Hepatocyte (in vitro differentiated cells): ENCODE measurements around the gene SHCBP1L.

Source experiments
- EZH2 ChIP-seq: fragments of 200-600 bp; sonication (generic); IDR thresholded peaks from 2 replicates; pipeline ENCODE4 v1.6.1; 2016; ENCODE audit warnings: antibody characterized with exemption, mild to moderate bottlenecking, borderline replicate concordance
- TF ChIP-seq, protein P1 (sequence below): fragments of 200-600 bp; sonication (generic); IDR thresholded peaks from 2 replicates; pipeline ENCODE4 v1.5.1; 2016; ENCODE audit warnings: antibody characterized with exemption, mild to moderate bottlenecking; ENCODE audit not compliant: poor library complexity

DNA sequence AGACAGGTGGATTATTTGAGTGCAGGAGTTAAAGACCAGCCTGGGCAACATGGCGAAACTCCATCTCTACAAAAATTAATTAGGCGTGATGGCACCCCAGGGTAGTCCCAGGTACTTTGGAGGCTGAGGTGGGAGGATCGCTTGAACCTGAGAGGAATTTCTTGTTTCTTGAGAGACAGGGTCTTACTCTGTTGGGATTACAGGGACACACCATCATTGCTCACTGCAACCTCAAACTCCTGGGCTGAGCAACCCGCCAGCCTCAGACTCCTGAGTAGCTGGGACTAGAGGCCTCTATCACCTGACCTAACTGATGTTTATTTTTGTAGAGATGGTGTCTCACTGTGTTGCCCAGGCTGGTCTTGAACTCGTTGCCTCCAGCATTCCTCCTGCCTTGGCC, 89.0 kb downstream of the SHCBP1L start:
- TF ChIP-seq, protein P1, sequence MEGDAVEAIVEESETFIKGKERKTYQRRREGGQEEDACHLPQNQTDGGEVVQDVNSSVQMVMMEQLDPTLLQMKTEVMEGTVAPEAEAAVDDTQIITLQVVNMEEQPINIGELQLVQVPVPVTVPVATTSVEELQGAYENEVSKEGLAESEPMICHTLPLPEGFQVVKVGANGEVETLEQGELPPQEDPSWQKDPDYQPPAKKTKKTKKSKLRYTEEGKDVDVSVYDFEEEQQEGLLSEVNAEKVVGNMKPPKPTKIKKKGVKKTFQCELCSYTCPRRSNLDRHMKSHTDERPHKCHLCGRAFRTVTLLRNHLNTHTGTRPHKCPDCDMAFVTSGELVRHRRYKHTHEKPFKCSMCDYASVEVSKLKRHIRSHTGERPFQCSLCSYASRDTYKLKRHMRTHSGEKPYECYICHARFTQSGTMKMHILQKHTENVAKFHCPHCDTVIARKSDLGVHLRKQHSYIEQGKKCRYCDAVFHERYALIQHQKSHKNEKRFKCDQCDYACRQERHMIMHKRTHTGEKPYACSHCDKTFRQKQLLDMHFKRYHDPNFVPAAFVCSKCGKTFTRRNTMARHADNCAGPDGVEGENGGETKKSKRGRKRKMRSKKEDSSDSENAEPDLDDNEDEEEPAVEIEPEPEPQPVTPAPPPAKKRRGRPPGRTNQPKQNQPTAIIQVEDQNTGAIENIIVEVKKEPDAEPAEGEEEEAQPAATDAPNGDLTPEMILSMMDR = no peak
- TF ChIP-seq EZH2 = no peak
